Gastrocnemius medialis (tissue), 4 donors: Measurements from ENCODE around the gene PHC2.

Experiments used
- CTCF ChIP-seq, 5 experiments: fragments of 450-650 bp in 3 of 5; fragments of 200-600 bp in 2 of 5; sonication (generic) in 2 of 5; IDR thresholded peaks in 4 of 5; conservative IDR thresholded peaks in 1 of 5; 1 replicate in 4 of 5; 2 replicates in 1 of 5; pipeline ENCODE4 v1.5.1; 2016 to 2019; ENCODE audit warnings: antibody characterized with exemption in 5 of 5, mild to moderate bottlenecking in 3 of 5, moderate library complexity in 3 of 5
- POLR2A ChIP-seq, 2 donors: fragments of 450-650 bp; IDR thresholded peaks; one replicate each; pipeline ENCODE4 v1.6.1; 2017; ENCODE audit warnings: antibody characterized with exemption in 2 of 2, mild to moderate bottlenecking in 2 of 2, moderate library complexity in 2 of 2

GRCh38 chr1:33429332-33429731 lies 1.6 kb downstream of the PHC2 start:
- no peak for TF ChIP-seq CTCF (IDR thresholded peaks at IDR 0.05 in 4 of 5, conservative IDR thresholded peaks at IDR 0.05 in 1 of 5)
- no peak for TF ChIP-seq POLR2A (IDR thresholded peaks at IDR 0.05)
